ENCODE data around the gene CPNE5. TPM values are rescaled to one million over a fixed set of nuclear protein-coding genes. Genes with fewer than 3 reads are reported as not detected.

CPNE5 gene
- total RNA-seq, 1 donor from 2014 or later = not detected

DNA sequence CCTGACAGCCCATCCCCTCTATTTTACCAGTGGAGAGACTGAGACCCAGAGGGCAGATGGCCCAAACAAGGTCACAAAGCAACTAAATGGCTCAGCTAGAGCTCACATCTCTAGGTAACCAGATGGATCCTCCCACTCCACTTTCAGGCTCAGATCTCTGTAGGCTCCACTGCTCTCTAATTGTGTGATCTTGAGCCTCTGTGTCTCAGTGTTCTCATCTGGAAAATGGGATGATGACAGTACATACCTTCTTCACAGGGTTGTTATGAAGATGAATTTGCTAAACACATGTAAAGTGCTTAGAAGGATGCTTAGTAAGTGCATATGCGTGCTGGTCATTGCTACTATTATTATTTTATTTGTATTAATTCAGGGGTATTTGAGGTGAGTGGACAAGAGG, 101.1 kb downstream of the CPNE5 start:
- H3K27me3 Mint-ChIP-seq (ENCODE audit: insufficient read depth, low read depth) = peaks cover 12% of the 10 kb centered on the region
- H3K27me3 ChIP-seq = no peaks in the 10 kb centered on the region
- no peak overlapping the region for H2AFZ ChIP-seq (replicated peaks)
- H3K9ac ChIP-seq = no peak overlapping the region
- no peak overlapping the region for H3K27ac ChIP-seq
- no peaks in the 10 kb centered on the region for H3K9me3 ChIP-seq (ENCODE audit: low read depth)
- no peaks in the 10 kb centered on the region for H3K9me3 Mint-ChIP-seq
- no peak for DNase-seq (ENCODE audit: low spot score)
- H3K79me2 ChIP-seq (ENCODE audit: low read depth) = no peaks in the 10 kb centered on the region
- H4K20me1 ChIP-seq (ENCODE audit: low read depth) = no peaks in the 10 kb centered on the region
- H3K36me3 Mint-ChIP-seq = no peaks in the 10 kb centered on the region
- H3K4me1 ChIP-seq = peaks cover 4% of the 10 kb centered on the region
- TF ChIP-seq, protein P1, sequence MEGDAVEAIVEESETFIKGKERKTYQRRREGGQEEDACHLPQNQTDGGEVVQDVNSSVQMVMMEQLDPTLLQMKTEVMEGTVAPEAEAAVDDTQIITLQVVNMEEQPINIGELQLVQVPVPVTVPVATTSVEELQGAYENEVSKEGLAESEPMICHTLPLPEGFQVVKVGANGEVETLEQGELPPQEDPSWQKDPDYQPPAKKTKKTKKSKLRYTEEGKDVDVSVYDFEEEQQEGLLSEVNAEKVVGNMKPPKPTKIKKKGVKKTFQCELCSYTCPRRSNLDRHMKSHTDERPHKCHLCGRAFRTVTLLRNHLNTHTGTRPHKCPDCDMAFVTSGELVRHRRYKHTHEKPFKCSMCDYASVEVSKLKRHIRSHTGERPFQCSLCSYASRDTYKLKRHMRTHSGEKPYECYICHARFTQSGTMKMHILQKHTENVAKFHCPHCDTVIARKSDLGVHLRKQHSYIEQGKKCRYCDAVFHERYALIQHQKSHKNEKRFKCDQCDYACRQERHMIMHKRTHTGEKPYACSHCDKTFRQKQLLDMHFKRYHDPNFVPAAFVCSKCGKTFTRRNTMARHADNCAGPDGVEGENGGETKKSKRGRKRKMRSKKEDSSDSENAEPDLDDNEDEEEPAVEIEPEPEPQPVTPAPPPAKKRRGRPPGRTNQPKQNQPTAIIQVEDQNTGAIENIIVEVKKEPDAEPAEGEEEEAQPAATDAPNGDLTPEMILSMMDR (IDR thresholded peaks at IDR 0.05) = no peak
- H3K4me2 ChIP-seq = no peak overlapping the region
- no peaks in the 10 kb centered on the region for H3F3A ChIP-seq (ENCODE audit: low read depth)
- peaks cover 18% of the 10 kb centered on the region for H3K4me1 Mint-ChIP-seq
- no peak overlapping the region for H3K4me3 Mint-ChIP-seq
- peak overlapping the region; percentile 69 for H3K27ac Mint-ChIP-seq
- H3K36me3 ChIP-seq = no peaks in the 10 kb centered on the region
- no peak overlapping the region for H3K4me3 ChIP-seq

GRCh38 chr6:36737043-36737785, 102.0 kb downstream of the CPNE5 start:
- Mint-ChIP-seq H3K27ac (no peak overlapping the region), H3K4me3 (no peak overlapping the region), H3K27me3 (ENCODE audit: insufficient read depth, low read depth) (peaks cover 12% of the 10 kb centered on the region), H3K9me3 (no peaks in the 10 kb centered on the region), H3K4me1 (peaks cover 15% of the 10 kb centered on the region), H3K36me3 (no peaks in the 10 kb centered on the region)
- no peak for TF ChIP-seq EZH2 (IDR thresholded peaks at IDR 0.05)
- TF ChIP-seq, protein P1 (IDR thresholded peaks at IDR 0.05) = no peak
- H3K79me2 ChIP-seq (ENCODE audit: low read depth) = no peaks in the 10 kb centered on the region
- H3K4me2 ChIP-seq = no peak overlapping the region
- no peak overlapping the region for H3K4me3 ChIP-seq
- no peak for DNase-seq (ENCODE audit: low spot score)
- no peak overlapping the region for H2AFZ ChIP-seq (replicated peaks)
- H3F3A ChIP-seq (ENCODE audit: low read depth) = no peaks in the 10 kb centered on the region
- H3K36me3 ChIP-seq = no peaks in the 10 kb centered on the region
- no peak overlapping the region for H3K27ac ChIP-seq
- H3K9me3 ChIP-seq (ENCODE audit: low read depth) = no peaks in the 10 kb centered on the region
- no peaks in the 10 kb centered on the region for H4K20me1 ChIP-seq (ENCODE audit: low read depth)
- no peaks in the 10 kb centered on the region for H3K4me1 ChIP-seq
- H3K9ac ChIP-seq = no peak overlapping the region
- no peaks in the 10 kb centered on the region for H3K27me3 ChIP-seq

- no peaks in the 10 kb centered on the region for H4K20me1 ChIP-seq (ENCODE audit: low read depth)
- no peak overlapping the region for H2AFZ ChIP-seq (replicated peaks)
- H3K4me3 ChIP-seq = no peak overlapping the region
- DNase-seq (ENCODE audit: low spot score) = no peak
- H3K79me2 ChIP-seq (ENCODE audit: low read depth) = no peaks in the 10 kb centered on the region
- no peaks in the 10 kb centered on the region for H3K36me3 ChIP-seq
- H3F3A ChIP-seq (ENCODE audit: low read depth) = no peaks in the 10 kb centered on the region
- H3K27ac ChIP-seq = no peak overlapping the region
- H3K27me3 Mint-ChIP-seq (ENCODE audit: insufficient read depth, low read depth) = peaks cover 11% of the 10 kb centered on the region
- H3K4me2 ChIP-seq = no peak overlapping the region
- H3K27me3 ChIP-seq = no peaks in the 10 kb centered on the region
- H3K9ac ChIP-seq = no peak overlapping the region
- no peak for TF ChIP-seq EZH2 (IDR thresholded peaks at IDR 0.05)
- no peaks in the 10 kb centered on the region for H3K9me3 ChIP-seq (ENCODE audit: low read depth)
- H3K27ac Mint-ChIP-seq = no peak overlapping the region
- H3K9me3 Mint-ChIP-seq = no peaks in the 10 kb centered on the region
- H3K4me1 ChIP-seq = no peaks in the 10 kb centered on the region
- peaks cover 15% of the 10 kb centered on the region for H3K4me1 Mint-ChIP-seq
- no peak overlapping the region for H3K4me3 Mint-ChIP-seq
- H3K36me3 Mint-ChIP-seq = no peaks in the 10 kb centered on the region
Observed at GRCh38 chr6:36735110-36736071, 103.9 kb downstream of the CPNE5 start.
